Measurements from ENCODE around the gene FGR.

FGR gene

DNA sequence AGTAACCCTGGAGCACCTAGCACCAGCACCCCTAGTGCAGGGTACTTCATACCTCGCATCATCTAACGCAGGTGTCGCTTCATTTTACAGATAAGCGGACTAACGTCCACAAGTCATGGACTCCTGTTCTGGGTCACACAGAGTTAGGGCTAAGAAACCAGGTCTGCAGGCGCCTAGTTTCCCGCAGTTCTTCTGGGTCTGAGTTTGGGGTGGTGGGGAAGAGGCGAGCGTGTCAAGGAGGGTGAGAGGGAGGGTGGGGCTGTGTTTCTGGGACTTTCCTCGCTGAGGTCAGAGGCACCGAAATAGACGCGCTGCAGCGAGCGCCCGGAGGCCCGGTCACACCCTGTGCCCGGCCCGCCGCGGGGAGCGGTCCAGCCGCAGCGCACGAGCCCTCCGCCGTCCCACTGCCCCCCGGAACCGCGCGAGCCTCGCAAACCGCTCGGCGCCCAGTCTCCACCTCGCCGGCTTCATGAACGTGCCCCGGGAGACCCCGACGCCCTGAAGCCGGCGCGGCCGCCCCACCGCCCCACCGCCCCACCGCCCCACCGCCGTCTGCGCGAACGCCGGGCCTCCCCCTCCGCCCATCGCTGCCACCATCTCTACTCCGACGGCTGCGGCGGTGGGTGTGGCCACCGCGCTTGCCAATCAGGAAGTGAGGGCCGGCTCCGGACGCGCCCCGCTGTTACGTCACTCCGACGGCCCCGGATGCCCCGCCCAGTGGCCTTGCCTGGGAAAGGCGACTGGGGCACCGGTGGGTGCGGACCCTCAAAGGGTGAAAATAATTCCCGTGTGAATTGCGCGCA lies 24.7 kb upstream of the FGR start:
- H3K9me2 ChIP-seq (replicated peaks; ENCODE audit: insufficient read depth, low read length) = no peaks in the 10 kb centered on the region
- peaks cover 12% of the 10 kb centered on the region for H3F3A ChIP-seq (ENCODE audit: insufficient read depth)
- H3K9ac ChIP-seq (ENCODE audit: low read length) = peak overlapping the region; percentile 45
- no peaks in the 10 kb centered on the region for H4K20me1 ChIP-seq (ENCODE audit: low read depth, low read length)
- H3K27me3 ChIP-seq (ENCODE audit: low read length) = no peaks in the 10 kb centered on the region
- H3K79me2 ChIP-seq (ENCODE audit: insufficient read depth, low read length) = no peaks in the 10 kb centered on the region
- H3K4me2 ChIP-seq (ENCODE audit: low read depth, low read length, poor library complexity, severe bottlenecking) = peak overlapping the region; percentile 55
- peak overlapping the region; percentile 42 for H3K4me3 ChIP-seq (ENCODE audit: insufficient read depth, low read length, poor library complexity, severe bottlenecking)
- no peaks in the 10 kb centered on the region for H3K36me3 ChIP-seq (ENCODE audit: low read length)
- H2AFZ ChIP-seq (ENCODE audit: low read depth, low read length, severe bottlenecking) = peak overlapping the region; percentile 39
- TF ChIP-seq, protein P1, sequence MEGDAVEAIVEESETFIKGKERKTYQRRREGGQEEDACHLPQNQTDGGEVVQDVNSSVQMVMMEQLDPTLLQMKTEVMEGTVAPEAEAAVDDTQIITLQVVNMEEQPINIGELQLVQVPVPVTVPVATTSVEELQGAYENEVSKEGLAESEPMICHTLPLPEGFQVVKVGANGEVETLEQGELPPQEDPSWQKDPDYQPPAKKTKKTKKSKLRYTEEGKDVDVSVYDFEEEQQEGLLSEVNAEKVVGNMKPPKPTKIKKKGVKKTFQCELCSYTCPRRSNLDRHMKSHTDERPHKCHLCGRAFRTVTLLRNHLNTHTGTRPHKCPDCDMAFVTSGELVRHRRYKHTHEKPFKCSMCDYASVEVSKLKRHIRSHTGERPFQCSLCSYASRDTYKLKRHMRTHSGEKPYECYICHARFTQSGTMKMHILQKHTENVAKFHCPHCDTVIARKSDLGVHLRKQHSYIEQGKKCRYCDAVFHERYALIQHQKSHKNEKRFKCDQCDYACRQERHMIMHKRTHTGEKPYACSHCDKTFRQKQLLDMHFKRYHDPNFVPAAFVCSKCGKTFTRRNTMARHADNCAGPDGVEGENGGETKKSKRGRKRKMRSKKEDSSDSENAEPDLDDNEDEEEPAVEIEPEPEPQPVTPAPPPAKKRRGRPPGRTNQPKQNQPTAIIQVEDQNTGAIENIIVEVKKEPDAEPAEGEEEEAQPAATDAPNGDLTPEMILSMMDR (IDR thresholded peaks at IDR 0.05; ENCODE audit: insufficient read depth, low read length, poor library complexity, severe bottlenecking) = no peak
- no peak for TF ChIP-seq EZH2phosphoT487 (conservative IDR thresholded peaks at IDR 0.05; ENCODE audit: low read length)
- H3K9me3 ChIP-seq (ENCODE audit: insufficient read depth, low read length) = no peaks in the 10 kb centered on the region
- H3K27ac ChIP-seq (ENCODE audit: low read depth, low read length) = peak overlapping the region; percentile 77

DNA sequence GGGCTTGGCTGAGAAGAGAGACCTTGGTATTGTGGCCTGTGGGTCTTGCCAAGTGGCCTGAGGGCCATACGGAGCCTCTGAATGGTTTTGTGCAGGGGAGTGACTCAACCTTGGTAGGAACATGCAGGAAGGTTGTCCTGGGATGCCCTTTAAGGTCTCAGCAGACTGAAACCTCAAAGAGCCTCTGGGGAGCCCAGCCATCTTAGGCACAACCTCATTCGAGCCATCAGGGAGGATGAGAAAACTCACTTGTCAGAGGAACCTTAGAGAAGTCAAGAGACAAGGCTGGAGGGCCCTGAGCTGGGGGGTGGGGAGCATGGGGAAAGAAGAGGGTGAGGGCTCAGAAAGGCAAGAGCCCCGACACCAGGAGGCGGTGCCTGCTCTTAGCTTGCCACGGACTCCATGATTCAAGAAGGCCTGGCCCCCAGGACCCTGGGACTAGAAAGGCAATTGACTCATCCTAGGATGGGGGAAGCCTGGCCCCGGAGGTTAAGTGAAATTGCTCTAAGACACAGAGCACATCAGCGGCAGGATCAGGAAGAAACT lies 24.0 kb upstream of the FGR start:
- TF ChIP-seq EZH2phosphoT487 (conservative IDR thresholded peaks at IDR 0.05; ENCODE audit: low read length) = no peak
- TF ChIP-seq, protein P1 (IDR thresholded peaks at IDR 0.05; ENCODE audit: insufficient read depth, low read length, poor library complexity, severe bottlenecking) = no peak
- Histone ChIP-seq H3K9me3 (ENCODE audit: insufficient read depth, low read length) (no peaks in the 10 kb centered on the region), H3K27me3 (ENCODE audit: low read length) (no peaks in the 10 kb centered on the region), H3K27ac (ENCODE audit: low read depth, low read length) (peak overlapping the region; percentile 77), H3K79me2 (ENCODE audit: insufficient read depth, low read length) (no peaks in the 10 kb centered on the region), H4K20me1 (ENCODE audit: low read depth, low read length) (no peaks in the 10 kb centered on the region), H2AFZ (ENCODE audit: low read depth, low read length, severe bottlenecking) (peak overlapping the region; percentile 39), H3F3A (ENCODE audit: insufficient read depth) (peaks cover 12% of the 10 kb centered on the region), H3K9ac (ENCODE audit: low read length) (peak overlapping the region; percentile 45), H3K4me3 (ENCODE audit: insufficient read depth, low read length, poor library complexity, severe bottlenecking) (peak overlapping the region; percentile 33), H3K9me2 (replicated peaks; ENCODE audit: insufficient read depth, low read length) (no peaks in the 10 kb centered on the region), H3K36me3 (ENCODE audit: low read length) (no peaks in the 10 kb centered on the region), H3K4me2 (ENCODE audit: low read depth, low read length, poor library complexity, severe bottlenecking) (peak overlapping the region; percentile 55)

DNA sequence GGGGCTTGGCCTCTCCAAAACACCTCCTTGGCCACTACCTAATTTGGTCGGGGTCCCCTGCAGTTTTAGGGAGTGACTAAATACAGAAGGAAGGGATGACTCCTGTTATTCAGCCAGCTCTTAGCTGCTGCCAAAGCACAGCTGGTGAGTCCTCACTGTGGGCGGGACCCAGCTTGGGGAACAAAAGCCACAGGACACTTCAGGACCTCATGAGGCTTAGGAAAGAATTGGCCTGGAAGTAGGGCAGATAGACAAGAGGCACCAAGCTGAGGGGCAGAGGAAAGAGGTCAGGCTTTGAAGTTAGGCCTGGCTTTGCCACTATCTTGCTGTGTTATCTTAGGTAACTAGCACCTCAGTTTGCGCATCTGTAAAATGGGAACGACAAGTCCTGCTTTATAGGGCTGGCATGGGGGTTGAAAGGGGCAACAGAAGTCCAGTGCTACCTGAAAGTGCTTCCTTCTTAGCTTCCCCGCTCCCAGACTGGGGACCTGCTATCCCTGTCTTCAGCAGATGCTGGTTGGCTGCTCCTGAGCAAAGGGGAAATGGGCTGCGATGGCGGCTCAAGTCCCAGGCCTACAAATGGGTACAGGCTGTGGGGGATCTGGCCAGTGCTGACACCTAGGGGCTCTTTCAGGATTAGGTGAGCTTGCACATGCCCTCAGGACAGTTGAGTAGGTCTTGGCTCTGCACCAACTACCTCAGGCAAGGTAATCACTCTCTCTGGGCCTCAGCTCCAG lies 21.3 kb upstream of the FGR start:
- Histone ChIP-seq H3K4me2 (ENCODE audit: low read depth, low read length, poor library complexity, severe bottlenecking) (no peak overlapping the region), H3K4me3 (ENCODE audit: insufficient read depth, low read length, poor library complexity, severe bottlenecking) (no peak overlapping the region), H3F3A (ENCODE audit: insufficient read depth) (peaks cover 12% of the 10 kb centered on the region), H3K36me3 (ENCODE audit: low read length) (no peaks in the 10 kb centered on the region), H2AFZ (ENCODE audit: low read depth, low read length, severe bottlenecking) (no peak overlapping the region), H3K27me3 (ENCODE audit: low read length) (no peaks in the 10 kb centered on the region), H4K20me1 (ENCODE audit: low read depth, low read length) (no peaks in the 10 kb centered on the region), H3K9me3 (ENCODE audit: insufficient read depth, low read length) (no peaks in the 10 kb centered on the region), H3K27ac (ENCODE audit: low read depth, low read length) (no peak overlapping the region), H3K9me2 (replicated peaks; ENCODE audit: insufficient read depth, low read length) (no peaks in the 10 kb centered on the region), H3K9ac (ENCODE audit: low read length) (no peak overlapping the region), H3K79me2 (ENCODE audit: insufficient read depth, low read length) (no peaks in the 10 kb centered on the region)
- TF ChIP-seq EZH2phosphoT487 (conservative IDR thresholded peaks at IDR 0.05; ENCODE audit: low read length) = no peak
- TF ChIP-seq, protein P1 (IDR thresholded peaks at IDR 0.05; ENCODE audit: insufficient read depth, low read length, poor library complexity, severe bottlenecking) = no peak

Measured in SU-DHL-6 (cell line).